Transverse colon (tissue), 3 donors: ENCODE results near the gene OR4F6.

ENCODE experiments used
- CTCF ChIP-seq, 5 experiments: fragments of 200-600 bp in 3 of 5; fragments of 450-650 bp in 2 of 5; sonication (generic) in 3 of 5; IDR thresholded peaks; 1 replicate in 2 of 5; 2 replicates in 3 of 5; pipeline ENCODE4 v1.5.1; 2016 to 2017; ENCODE audit warnings: antibody characterized with exemption in 5 of 5, inconsistent platforms in 3 of 5, mild to moderate bottlenecking in 2 of 5, moderate library complexity in 1 of 5
- POLR2A ChIP-seq: fragments of 450-650 bp; IDR thresholded peaks from one replicate; pipeline ENCODE4 v1.6.1; 2016; ENCODE audit warnings: antibody characterized with exemption, mild to moderate bottlenecking, moderate library complexity

GRCh38 chr15:101844916-101845315 is 41.6 kb downstream of the OR4F6 start:
- no peak for TF ChIP-seq CTCF (IDR thresholded peaks at IDR 0.05)
- TF ChIP-seq POLR2A: no peak
